ENCODE measurements around the gene SMPD1. TPM values are rescaled to one million over a fixed set of nuclear protein-coding genes. Genes with fewer than 3 reads are reported as not detected.
A peak's percentile ranks its signal among the peaks of the same experiment; 100 is the strongest.

The SMPD1 gene
- total and polyA plus RNA-seq, 2 donors (not counting 1 experiment from before 2014, with no cell fraction given) = 18.3 to 30.7 TPM

- H2AFZ ChIP-seq (ENCODE audit: insufficient read depth, low read depth, low read length, poor library complexity, severe bottlenecking) = no peak overlapping the region
- no peak for DNase-seq
- H3K4me3 Mint-ChIP-seq = no peak overlapping the region
- no peaks in the 10 kb centered on the region for H4K20me1 ChIP-seq (ENCODE audit: control insufficient read depth, insufficient read depth, low read length, poor library complexity, severe bottlenecking)
- H3K9ac ChIP-seq (ENCODE audit: low read length) = no peak overlapping the region
- H3K9me3 Mint-ChIP-seq (ENCODE audit: insufficient read depth) = no peaks in the 10 kb centered on the region
- H3K27me3 Mint-ChIP-seq = no peaks in the 10 kb centered on the region
- no peaks in the 10 kb centered on the region for H3K9me3 ChIP-seq (ENCODE audit: control extremely low read depth in 1 of 3, control insufficient read depth in 2 of 3, insufficient read depth in 1 of 3, low read length in 2 of 3)
- no peaks in the 10 kb centered on the region for H3K79me2 ChIP-seq (ENCODE audit: control insufficient read depth, insufficient read depth, low read length)
- no peak overlapping the region for H3K4me3 ChIP-seq (ENCODE audit: control extremely low read depth in 1 of 5, extremely low read depth in 1 of 5, insufficient read depth in 1 of 5, low read depth in 2 of 5, low read length in 4 of 5)
- H3K27me3 ChIP-seq (replicated peaks in 1 of 4; ENCODE audit: control extremely low read depth in 1 of 4, control insufficient read depth in 3 of 4, insufficient read depth in 4 of 4, low read length in 3 of 4) = no peaks in the 10 kb centered on the region
- intact Hi-C loops (cut with micrococcal nuclease) = no loop called here
- CTCF ChIA-PET = interaction anchor here (0.8 to 1.8 kb wide), 4 partner anchors 28 to 309 kb away, joined by 3 to 9 read pairs (median 4); no protein-coding TSS in a partner anchor
- 88% methylated on average over 2 of the region's 2 CpGs for WGBS (ENCODE audit: insufficient coverage)
- H3K4me1 ChIP-seq (ENCODE audit: control insufficient read depth in 2 of 2, insufficient read depth in 2 of 2, low read length in 2 of 2) = peaks cover 39 to 43% of the 10 kb centered on the region in 2 donors
- no peak for ATAC-seq (ENCODE audit: low read depth)
- peaks cover 0 to 7% of the 10 kb centered on the region in 2 experiments for H3K36me3 ChIP-seq (replicated peaks in 1 of 2; ENCODE audit: control extremely low read depth in 1 of 2, control insufficient read depth in 1 of 2, extremely low read depth in 1 of 2, insufficient read depth in 2 of 2, low read length in 1 of 2)
- H3K4me2 ChIP-seq (replicated peaks; ENCODE audit: low read depth, low read length, poor library complexity, severe bottlenecking) = no peak overlapping the region
- no peak for TF ChIP-seq CTCF (IDR thresholded peaks at IDR 0.05)
- H3K27ac ChIP-seq (ENCODE audit: low read length in 2 of 2) = no peak overlapping the region
- H3K27ac Mint-ChIP-seq = peak overlapping the region; percentile 4
- POLR2A ChIA-PET = interaction anchor here (0.5 kb wide), 1 partner anchor 773 kb away, joined by 4 read pairs; no protein-coding TSS in a partner anchor
- peaks cover 56% of the 10 kb centered on the region for H3K4me1 Mint-ChIP-seq
Observed at GRCh38 chr11:6406370-6406769, 16.1 kb downstream of the SMPD1 start.

- Histone ChIP-seq H3K4me1 (ENCODE audit: control insufficient read depth in 2 of 2, insufficient read depth in 2 of 2, low read length in 2 of 2) (peaks cover 11 to 13% of the 10 kb centered on the region in 2 donors), H3K79me2 (ENCODE audit: control insufficient read depth, insufficient read depth, low read length) (peaks cover 13% of the 10 kb centered on the region), H3K36me3 (replicated peaks in 1 of 2; ENCODE audit: control extremely low read depth in 1 of 2, control insufficient read depth in 1 of 2, extremely low read depth in 1 of 2, insufficient read depth in 2 of 2, low read length in 1 of 2) (peaks cover 0 to 6% of the 10 kb centered on the region in 2 experiments), H3K27me3 (replicated peaks in 1 of 4; ENCODE audit: control extremely low read depth in 1 of 4, control insufficient read depth in 3 of 4, insufficient read depth in 4 of 4, low read length in 3 of 4) (no peaks in the 10 kb centered on the region), H3K4me2 (replicated peaks; ENCODE audit: low read depth, low read length, poor library complexity, severe bottlenecking) (no peak overlapping the region), H3K9me3 (ENCODE audit: control extremely low read depth in 1 of 3, control insufficient read depth in 2 of 3, insufficient read depth in 1 of 3, low read length in 2 of 3) (no peaks in the 10 kb centered on the region), H4K20me1 (ENCODE audit: control insufficient read depth, insufficient read depth, low read length, poor library complexity, severe bottlenecking) (no peaks in the 10 kb centered on the region), H3K4me3 (ENCODE audit: control extremely low read depth in 1 of 5, extremely low read depth in 1 of 5, insufficient read depth in 1 of 5, low read depth in 2 of 5, low read length in 4 of 5) (no peak overlapping the region), H3K9ac (ENCODE audit: low read length) (no peak overlapping the region), H3K27ac (ENCODE audit: low read length in 2 of 2) (no peak overlapping the region), H2AFZ (ENCODE audit: insufficient read depth, low read depth, low read length, poor library complexity, severe bottlenecking) (no peak overlapping the region)
- intact Hi-C loops (cut with micrococcal nuclease) = no loop called here
- WGBS (ENCODE audit: insufficient coverage) = 95% methylated on average over 22 of the region's 23 CpGs
- ChIA-PET POLR2A (interaction anchor here (1.2 kb wide), 1 partner anchor 208 kb away, joined by 3 read pairs; the partner anchor contains the start of gene TPP1), CTCF (interaction anchor here (1.5 kb wide), 1 partner anchor 33 kb away, joined by 3 read pairs; no protein-coding TSS in a partner anchor)
- peaks cover 16% of the 10 kb centered on the region for H3K4me1 Mint-ChIP-seq
- no peaks in the 10 kb centered on the region for H3K27me3 Mint-ChIP-seq
- DNase-seq (no peak), ATAC-seq (ENCODE audit: low read depth) (no peak)
- no peak overlapping the region for H3K27ac Mint-ChIP-seq
- no peaks in the 10 kb centered on the region for H3K9me3 Mint-ChIP-seq (ENCODE audit: insufficient read depth)
- TF ChIP-seq EZH2 (IDR thresholded peaks at IDR 0.05; ENCODE audit: borderline replicate concordance, insufficient read depth, low read depth, low read length, poor library complexity, severe bottlenecking) (no peak), CTCF (IDR thresholded peaks at IDR 0.05) (no peak)
- no peak overlapping the region for H3K4me3 Mint-ChIP-seq
Observed at GRCh38 chr11:6410695-6411430, 20.6 kb downstream of the SMPD1 start.

Measured in B cell (primary cell).